H1 (cell line): ENCODE data around the gene ZNF598.
A peak's percentile ranks its signal among the peaks of the same experiment; 100 is the strongest.

Experiments
- CHD2 ChIP-seq: IDR thresholded peaks from 2 replicates; pipeline ENCODE4 v1.6.1; 2012; ENCODE audit warnings: low read length, improper control_type of control experiment
- CTCF ChIP-seq, 3 experiments: IDR thresholded peaks; 1 replicate in 2 of 3; 2 replicates in 1 of 3; pipeline versions ENCODE4 v1.5.1 to v1.6.1; 2011; ENCODE audit warnings: low read length in 3 of 3, mild to moderate bottlenecking in 3 of 3, inconsistent platforms in 2 of 3, low read depth in 1 of 3, moderate library complexity in 1 of 3; ENCODE audit not compliant: insufficient read depth in 1 of 3; ENCODE audit errors: control extremely low read depth in 1 of 3
- POLR2A ChIP-seq, 2 experiments: IDR thresholded peaks; 1 replicate in 1 of 2; 2 replicates in 1 of 2; pipeline ENCODE4 v1.6.1; 2011; ENCODE audit warnings: low read depth in 2 of 2, low read length in 2 of 2, mild to moderate bottlenecking in 2 of 2; ENCODE audit errors: control extremely low read depth in 1 of 2
- RFX5 ChIP-seq: IDR thresholded peaks from 2 replicates; pipeline ENCODE4 v1.6.1; 2011; ENCODE audit warnings: low read depth, low read length, improper control_type of control experiment, borderline replicate concordance
- SRF ChIP-seq: IDR thresholded peaks from 2 replicates; pipeline ENCODE4 v1.6.1; 2011; ENCODE audit warnings: mild to moderate bottlenecking, low read depth, low read length, moderate library complexity

GRCh38 chr16:1964506-1965395 is 44.9 kb downstream of the ZNF598 start, which contains the start of gene RPS2:
- TF ChIP-seq CHD2 (peak; percentile 96), RFX5 (no peak), CTCF (IDR thresholded peaks at IDR 0.05; ENCODE audit: control extremely low read depth in 1 of 3, insufficient read depth in 1 of 3, low read depth in 1 of 3, low read length in 3 of 3) (no peak), POLR2A (IDR thresholded peaks at IDR 0.05; ENCODE audit: control extremely low read depth in 1 of 2, low read depth in 2 of 2, low read length in 2 of 2) (peak; percentile 99 to 100), SRF (peak; percentile 48; the same call in 1 of the 2 replicates)
